B cell (primary cell): ENCODE measurements around the gene ITPKB. TPM values are rescaled to one million over a fixed set of nuclear protein-coding genes. Genes with fewer than 3 reads are reported as not detected.

Experiments
- ATAC-seq: fragments of 200-7000 bp; cut with Tn5 transposase; one replicate; pipeline ENCODE4 v1.10.0; 2021; ENCODE audit warnings: low read depth, mild to moderate bottlenecking, moderate number of reproducible peaks, moderate library complexity
- CTCF ChIA-PET: fragments of 350-600 bp; sonication (Branson Sonifier 250); formaldehyde crosslinking; loops from one replicate; lab custom pipeline; 2021; ENCODE audit warnings: antibody characterized with exemption, inconsistent platforms; lab: Charles Lee
- POLR2A ChIA-PET: fragments of 350-600 bp; sonication (Branson Sonifier 250); formaldehyde crosslinking; loops from one replicate; lab custom pipeline; 2021; ENCODE audit warnings: antibody characterized with exemption; lab: Charles Lee
- DNase-seq: peaks from one replicate; pipeline ENCODE4 v3.0.0; 2013
- H2AFZ ChIP-seq: 2 replicates; pipeline ENCODE4 v1.6.1; 2012; ENCODE audit warnings: mild to moderate bottlenecking, low read depth, low read length; ENCODE audit not compliant: insufficient read depth, poor library complexity, severe bottlenecking
- H3K27ac ChIP-seq, 2 donors: 1 replicate in 1 of 2; 2 replicates in 1 of 2; pipeline ENCODE4 v1.5.1; 2012 to 2013; ENCODE audit warnings: low read length in 2 of 2, mild to moderate bottlenecking in 2 of 2, moderate library complexity in 1 of 2
- H3K27me3 ChIP-seq, 4 experiments: fragments of 200-600 bp in 1 of 4; sonication (generic) in 1 of 4; replicated peaks in 1 of 4; 1 replicate in 2 of 4; 2 replicates in 2 of 4; pipeline versions ENCODE4 v1.6.1 to v1.7.0; 2013 to 2016; ENCODE audit warnings: low read length in 3 of 4, mild to moderate bottlenecking in 2 of 4, mixed read lengths in 1 of 4, moderate library complexity in 1 of 4; ENCODE audit not compliant: insufficient read depth in 4 of 4, control insufficient read depth in 3 of 4; ENCODE audit errors: control extremely low read depth in 1 of 4
- H3K36me3 ChIP-seq, 2 experiments: replicated peaks in 1 of 2; 1 replicate in 1 of 2; 2 replicates in 1 of 2; pipeline versions ENCODE4 v1.6.1 to v1.7.1; 2013; ENCODE audit warnings: low read length in 1 of 2; ENCODE audit not compliant: insufficient read depth in 2 of 2, control insufficient read depth in 1 of 2; ENCODE audit errors: control extremely low read depth in 1 of 2, extremely low read depth in 1 of 2
- H3K4me1 ChIP-seq, 2 donors: fragments of 200-600 bp in 1 of 2; sonication (generic) in 1 of 2; 1 replicate in 1 of 2; 2 replicates in 1 of 2; pipeline versions ENCODE4 v1.5.1 to v1.6.1; 2013 to 2017; ENCODE audit warnings: low read length in 2 of 2; ENCODE audit not compliant: control insufficient read depth in 2 of 2, insufficient read depth in 2 of 2
- H3K4me2 ChIP-seq: replicated peaks from 2 replicates; pipeline ENCODE3; 2012; ENCODE audit warnings: mild to moderate bottlenecking, low read depth, low read length; ENCODE audit not compliant: poor library complexity, severe bottlenecking
- H3K4me3 ChIP-seq, 5 experiments: fragments of 200-600 bp in 1 of 5; sonication (generic) in 1 of 5; 1 replicate in 3 of 5; 2 replicates in 2 of 5; pipeline versions ENCODE4 v1.5.1 to v1.7.0; 2011 to 2016; ENCODE audit warnings: low read length in 4 of 5, mild to moderate bottlenecking in 4 of 5, low read depth in 2 of 5, control low read depth in 1 of 5, moderate library complexity in 1 of 5; ENCODE audit not compliant: insufficient read depth in 1 of 5; ENCODE audit errors: control extremely low read depth in 1 of 5, extremely low read depth in 1 of 5
- H3K79me2 ChIP-seq: fragments of 200-600 bp; sonication (generic); one replicate; pipeline ENCODE4 v1.6.0; 2016; ENCODE audit warnings: low read length; ENCODE audit not compliant: control insufficient read depth, insufficient read depth
- H3K9ac ChIP-seq: fragments of 200-600 bp; sonication (generic); 2 replicates; pipeline ENCODE4 v1.6.1; 2017; ENCODE audit warnings: mild to moderate bottlenecking, low read length, moderate library complexity
- H3K9me3 ChIP-seq, 3 donors: one replicate each; pipeline versions ENCODE4 v1.6.1 to v1.7.1; 2013; ENCODE audit warnings: low read length in 2 of 3; ENCODE audit not compliant: control insufficient read depth in 2 of 3, insufficient read depth in 1 of 3; ENCODE audit errors: control extremely low read depth in 1 of 3
- H4K20me1 ChIP-seq: 2 replicates; pipeline ENCODE4 v1.6.0; 2012; ENCODE audit warnings: mild to moderate bottlenecking, low read length; ENCODE audit not compliant: insufficient read depth, control insufficient read depth, poor library complexity, severe bottlenecking
- H3K27ac Mint-ChIP-seq: one replicate; pipeline ENCODE4 v1.8.0; 2021; ENCODE audit warnings: mixed read lengths
- H3K27me3 Mint-ChIP-seq: one replicate; pipeline ENCODE4 v1.8.0; 2021; ENCODE audit warnings: mixed read lengths
- H3K4me1 Mint-ChIP-seq: one replicate; pipeline ENCODE4 v1.8.0; 2021; ENCODE audit warnings: mixed read lengths
- H3K4me3 Mint-ChIP-seq: one replicate; pipeline ENCODE4 v1.8.0; 2021; ENCODE audit warnings: mixed read lengths
- H3K9me3 Mint-ChIP-seq: one replicate; pipeline ENCODE4 v1.8.0; 2022; ENCODE audit warnings: mixed read lengths; ENCODE audit not compliant: insufficient read depth
- EZH2 ChIP-seq: IDR thresholded peaks from 2 replicates; pipeline ENCODE4 v1.6.1; 2012; ENCODE audit warnings: borderline replicate concordance, low read depth, mild to moderate bottlenecking, moderate library complexity, low read length; ENCODE audit not compliant: insufficient read depth, poor library complexity, severe bottlenecking
- WGBS: methylation state at CpG from one replicate; pipeline ENCODE4 v1.1.5; 2013; ENCODE audit warnings: missing lambda C conversion rate; ENCODE audit not compliant: insufficient coverage; 5-methylcytosine and 5-hydroxymethylcytosine counted together
- intact Hi-C: fragments of 100-400 bp; cut with micrococcal nuclease; formaldehyde crosslinking; loops from one replicate; pipeline ENCODE4 v1.10.0; 2022
- polyA plus RNA-seq: library from polyadenylated mRNA; depleted of rRNA; stranded (reverse); fragments of >200 nt; gene quantifications from 2 replicates; pipeline ENCODE4 v1.2.3, GENCODE V29; 2012
- total RNA-seq, 2 donors: library from RNA; stranded (reverse); fragments of 120-200 nt in 1 of 2; gene quantifications; 1 replicate in 1 of 2; 2 replicates in 1 of 2; pipeline versions ENCODE4 v1.2.3 to v1.2.4, GENCODE V29; 2013 to 2022
- TF ChIP-seq, protein P1 (sequence below): fragments of 200-600 bp; IDR thresholded peaks from one replicate; pipeline ENCODE4 v1.8.0; 2022; ENCODE audit warnings: antibody characterized with exemption, mild to moderate bottlenecking

ITPKB gene
- total and polyA plus RNA-seq, 2 donors (not counting 1 experiment from before 2014, with no cell fraction given), result 21.8 to 93.5 TPM

DNA sequence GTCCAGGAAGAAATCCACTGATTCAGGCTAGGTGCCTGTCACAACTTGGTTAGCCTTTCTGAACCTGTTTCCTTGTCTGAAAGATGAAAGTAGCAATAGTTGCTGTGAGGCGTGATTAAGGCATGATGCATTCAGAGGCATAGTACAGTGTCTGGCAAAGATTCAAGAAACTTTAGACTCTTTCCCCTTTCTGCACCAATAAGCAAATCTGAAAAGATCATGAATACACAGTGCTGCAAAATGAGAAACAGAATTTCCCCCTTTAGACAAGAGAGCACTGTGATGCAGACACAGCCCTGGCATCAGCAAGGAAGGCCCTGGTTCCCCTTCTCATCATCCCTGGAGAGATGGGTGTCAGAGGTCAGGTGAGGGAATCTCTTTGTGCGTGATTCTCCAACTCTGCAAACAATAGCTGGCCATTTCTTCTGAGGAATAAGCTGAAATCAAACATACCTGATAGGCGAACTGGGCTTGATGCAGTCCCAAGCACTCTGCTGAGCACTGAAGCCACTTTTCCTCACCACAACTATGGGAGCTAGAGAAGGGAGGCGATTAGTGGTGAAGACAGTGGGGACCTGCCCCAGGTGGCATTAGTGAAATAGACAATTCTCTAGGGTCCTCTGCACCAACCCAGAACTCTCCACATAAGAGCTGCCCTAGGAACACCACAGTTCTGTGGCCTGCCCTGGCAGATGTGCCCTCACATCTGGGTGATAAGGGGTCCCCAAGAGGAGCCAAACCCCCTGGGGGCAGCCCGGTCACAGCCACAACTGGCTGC, 41.7 kb downstream of the ITPKB start:
- WGBS, result 0% methylated on average over 2 of the region's 5 CpGs
- H3K79me2 ChIP-seq, result peaks cover 92% of the 10 kb centered on the region
- Mint-ChIP-seq H3K4me3 (peak overlapping the region; percentile 75), H3K4me1 (peaks cover 89% of the 10 kb centered on the region), H3K9me3 (no peaks in the 10 kb centered on the region), H3K27ac (peak overlapping the region; percentile 95), H3K27me3 (no peaks in the 10 kb centered on the region)
- ChIA-PET POLR2A (interaction anchor here (1.0 to 1.2 kb wide), 3 partner anchors 17 to 35 kb away, joined by 3 to 7 read pairs (median 4); no protein-coding TSS in a partner anchor), CTCF (interaction anchor here (0.9 to 5.7 kb wide), 12 partner anchors 9 to 131 kb away, joined by 3 to 32 read pairs (median 4); no protein-coding TSS in a partner anchor)
- no peaks in the 10 kb centered on the region for H3K27me3 ChIP-seq
- H3K9me3 ChIP-seq, result no peaks in the 10 kb centered on the region
- H3K4me3 ChIP-seq, result peak overlapping the region in 1 of 5 experiments; percentile 4
- H2AFZ ChIP-seq, result no peak overlapping the region
- intact Hi-C loops, result loop anchor here (1.0 to 5.0 kb wide), 6 partner anchors 8 to 290 kb away; partner anchors contain the start of gene PARP1
- peak overlapping the region; percentile 13 for H3K9ac ChIP-seq
- H3K36me3 ChIP-seq, result peaks cover 0 to 5% of the 10 kb centered on the region in 2 experiments
- DNase-seq (peak; percentile 88), ATAC-seq (peak; percentile 83)
- peaks cover 86 to 93% of the 10 kb centered on the region in 2 donors for H3K4me1 ChIP-seq
- H3K4me2 ChIP-seq, result peak overlapping the region; percentile 51
- no peaks in the 10 kb centered on the region for H4K20me1 ChIP-seq
- peak overlapping the region; percentile 93 to 94 for H3K27ac ChIP-seq
- TF ChIP-seq, protein P1, sequence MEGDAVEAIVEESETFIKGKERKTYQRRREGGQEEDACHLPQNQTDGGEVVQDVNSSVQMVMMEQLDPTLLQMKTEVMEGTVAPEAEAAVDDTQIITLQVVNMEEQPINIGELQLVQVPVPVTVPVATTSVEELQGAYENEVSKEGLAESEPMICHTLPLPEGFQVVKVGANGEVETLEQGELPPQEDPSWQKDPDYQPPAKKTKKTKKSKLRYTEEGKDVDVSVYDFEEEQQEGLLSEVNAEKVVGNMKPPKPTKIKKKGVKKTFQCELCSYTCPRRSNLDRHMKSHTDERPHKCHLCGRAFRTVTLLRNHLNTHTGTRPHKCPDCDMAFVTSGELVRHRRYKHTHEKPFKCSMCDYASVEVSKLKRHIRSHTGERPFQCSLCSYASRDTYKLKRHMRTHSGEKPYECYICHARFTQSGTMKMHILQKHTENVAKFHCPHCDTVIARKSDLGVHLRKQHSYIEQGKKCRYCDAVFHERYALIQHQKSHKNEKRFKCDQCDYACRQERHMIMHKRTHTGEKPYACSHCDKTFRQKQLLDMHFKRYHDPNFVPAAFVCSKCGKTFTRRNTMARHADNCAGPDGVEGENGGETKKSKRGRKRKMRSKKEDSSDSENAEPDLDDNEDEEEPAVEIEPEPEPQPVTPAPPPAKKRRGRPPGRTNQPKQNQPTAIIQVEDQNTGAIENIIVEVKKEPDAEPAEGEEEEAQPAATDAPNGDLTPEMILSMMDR, result no peak
- no peak for TF ChIP-seq EZH2
